Measurements from ENCODE around the gene ATP13A4. TPM values are rescaled to one million over a fixed set of nuclear protein-coding genes. Genes with fewer than 3 reads are reported as not detected.

ATP13A4 gene
- total RNA-seq, 2 experiments from 2014 or later, result 0.44 to 2.5 TPM

- ChIA-PET CTCF (ENCODE audit: unreplicated experiment) (no interaction called here), POLR2A (interaction anchor here (0.8 to 1.2 kb wide), 3 partner anchors 12 to 58 kb away, joined by 3 to 4 read pairs (median 4); no protein-coding TSS in a partner anchor)
- TF ChIP-seq EZH2phosphoT487 (IDR thresholded peaks at IDR 0.05; ENCODE audit: borderline replicate concordance, low read depth, low read length) (no peak), CTCF (conservative IDR thresholded peaks at IDR 0.05; ENCODE audit: low read length) (no peak)
- Histone ChIP-seq H3K79me2 (ENCODE audit: insufficient read depth, low read depth, low read length) (no peaks in the 10 kb centered on the region), H3K27ac (ENCODE audit: low read depth, low read length, poor library complexity, severe bottlenecking) (no peak overlapping the region), H3K36me3 (ENCODE audit: insufficient read depth, low read length) (no peaks in the 10 kb centered on the region), H2AFZ (ENCODE audit: low read length) (no peak overlapping the region), H3K4me1 (ENCODE audit: insufficient read depth, low read length, poor library complexity, severe bottlenecking) (no peaks in the 10 kb centered on the region), H3K4me3 (ENCODE audit: low read depth, low read length, poor library complexity, severe bottlenecking) (no peak overlapping the region), H4K20me1 (ENCODE audit: insufficient read depth, low read length) (no peaks in the 10 kb centered on the region), H3K9me2 (ENCODE audit: insufficient read depth, low read length) (no peaks in the 10 kb centered on the region), H3K9me3 (ENCODE audit: low read length) (no peaks in the 10 kb centered on the region), H3K4me2 (ENCODE audit: low read length) (no peak overlapping the region)
- DNase-seq (ENCODE audit: low spot score), result no peak
- BruUV-seq (replicated peaks), result no TSS peak
- intact Hi-C loops (cut with micrococcal nuclease; ENCODE audit: unreplicated experiment), result no loop called here
These were observed 177.1 kb downstream of the ATP13A4 start for GRCh38 chr3:193377591-193377990.

GRCh38 chr3:193375614-193376013 lies 179.1 kb downstream of the ATP13A4 start:
- no peaks in the 10 kb centered on the region for H3K9me3 ChIP-seq (ENCODE audit: low read length)
- no peak overlapping the region for H3K4me3 ChIP-seq (ENCODE audit: low read depth, low read length, poor library complexity, severe bottlenecking)
- TF ChIP-seq EZH2phosphoT487 (IDR thresholded peaks at IDR 0.05; ENCODE audit: borderline replicate concordance, low read depth, low read length) (no peak), CTCF (conservative IDR thresholded peaks at IDR 0.05; ENCODE audit: low read length) (no peak)
- no peaks in the 10 kb centered on the region for H3K79me2 ChIP-seq (ENCODE audit: insufficient read depth, low read depth, low read length)
- H3K9me2 ChIP-seq (ENCODE audit: insufficient read depth, low read length), result no peaks in the 10 kb centered on the region
- intact Hi-C loops (cut with micrococcal nuclease; ENCODE audit: unreplicated experiment), result no loop called here
- no peaks in the 10 kb centered on the region for H3K4me1 ChIP-seq (ENCODE audit: insufficient read depth, low read length, poor library complexity, severe bottlenecking)
- no peak for DNase-seq (ENCODE audit: low spot score)
- H3K27ac ChIP-seq (ENCODE audit: low read depth, low read length, poor library complexity, severe bottlenecking), result no peak overlapping the region
- no peak overlapping the region for H3K4me2 ChIP-seq (ENCODE audit: low read length)
- POLR2A ChIA-PET, result interaction anchor here (1.4 kb wide), 1 partner anchor 11 kb away, joined by 4 read pairs; no protein-coding TSS in a partner anchor
- BruUV-seq (replicated peaks), result no TSS peak
- H4K20me1 ChIP-seq (ENCODE audit: insufficient read depth, low read length), result no peaks in the 10 kb centered on the region
- H3K36me3 ChIP-seq (ENCODE audit: insufficient read depth, low read length), result no peaks in the 10 kb centered on the region
- CTCF ChIA-PET (ENCODE audit: unreplicated experiment), result no interaction called here
- H2AFZ ChIP-seq (ENCODE audit: low read length), result no peak overlapping the region

- no peak for DNase-seq (ENCODE audit: low spot score)
- intact Hi-C loops (cut with micrococcal nuclease; ENCODE audit: unreplicated experiment), result no loop called here
- Histone ChIP-seq H3K27ac (ENCODE audit: low read depth, low read length, poor library complexity, severe bottlenecking) (no peak overlapping the region), H3K9me3 (ENCODE audit: low read length) (no peaks in the 10 kb centered on the region), H2AFZ (ENCODE audit: low read length) (no peak overlapping the region), H3K4me2 (ENCODE audit: low read length) (no peak overlapping the region), H3K4me3 (ENCODE audit: low read depth, low read length, poor library complexity, severe bottlenecking) (no peak overlapping the region), H4K20me1 (ENCODE audit: insufficient read depth, low read length) (no peaks in the 10 kb centered on the region), H3K4me1 (ENCODE audit: insufficient read depth, low read length, poor library complexity, severe bottlenecking) (no peaks in the 10 kb centered on the region), H3K79me2 (ENCODE audit: insufficient read depth, low read depth, low read length) (no peaks in the 10 kb centered on the region), H3K9me2 (ENCODE audit: insufficient read depth, low read length) (no peaks in the 10 kb centered on the region), H3K36me3 (ENCODE audit: insufficient read depth, low read length) (no peaks in the 10 kb centered on the region)
- TF ChIP-seq CTCF (conservative IDR thresholded peaks at IDR 0.05; ENCODE audit: low read length) (no peak), EZH2phosphoT487 (IDR thresholded peaks at IDR 0.05; ENCODE audit: borderline replicate concordance, low read depth, low read length) (no peak)
- no TSS peak for BruUV-seq (replicated peaks)
- POLR2A ChIA-PET, result interaction anchor here (1.0 kb wide), 1 partner anchor 8 kb away, joined by 3 read pairs; no protein-coding TSS in a partner anchor
- CTCF ChIA-PET (ENCODE audit: unreplicated experiment), result no interaction called here
These were observed 181.9 kb downstream of the ATP13A4 start for GRCh38 chr3:193372783-193373182.
